Measurements from ENCODE around the gene SYTL3. TPM values are rescaled to one million over a fixed set of nuclear protein-coding genes. Genes with fewer than 3 reads are reported as not detected.
A peak's percentile ranks its signal among the peaks of the same experiment; 100 is the strongest.

The SYTL3 gene
- total RNA-seq, 2 experiments from 2014 or later: 25.8 to 26.9 TPM

DNA sequence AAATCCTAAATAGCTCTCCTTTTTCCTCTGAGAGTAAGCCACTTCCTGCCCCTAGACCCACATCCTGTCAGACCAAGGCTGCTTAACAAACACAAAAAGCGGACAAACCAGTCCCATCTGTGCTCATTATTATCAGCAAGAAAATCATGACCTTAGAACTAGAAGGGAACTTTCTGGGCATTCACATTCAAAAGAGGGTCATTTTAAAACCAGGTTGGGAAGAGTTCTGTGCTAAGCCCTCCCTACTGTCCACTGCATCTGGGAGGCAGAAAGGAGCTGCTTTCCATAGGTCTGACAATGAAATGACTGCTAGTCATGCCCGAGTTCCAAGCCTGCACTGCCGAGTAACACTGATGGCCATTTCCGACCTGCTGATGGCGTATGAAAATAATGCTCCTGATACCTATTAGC lies 153.9 kb downstream of the SYTL3 start:
- Mint-ChIP-seq H3K36me3 (ENCODE audit: low read depth) (peaks cover 64% of the 10 kb centered on the region), H3K9me3 (no peaks in the 10 kb centered on the region), H3K4me1 (peaks cover 88% of the 10 kb centered on the region), H3K4me3 (peak overlapping the region; percentile 72), H3K27ac (peak overlapping the region; percentile 92), H3K27me3 (no peaks in the 10 kb centered on the region)
- ChIA-PET POLR2A (interaction anchor here (0.6 to 0.7 kb wide), 2 partner anchors 650 to 889 kb away, joined by 3 to 4 read pairs; no protein-coding TSS in a partner anchor), CTCF (interaction anchor here (0.5 to 1.6 kb wide), 6 partner anchors 10 to 619 kb away, joined by 3 to 6 read pairs (median 3); no protein-coding TSS in a partner anchor)
- peak; percentile 70 for DNase-seq

DNA sequence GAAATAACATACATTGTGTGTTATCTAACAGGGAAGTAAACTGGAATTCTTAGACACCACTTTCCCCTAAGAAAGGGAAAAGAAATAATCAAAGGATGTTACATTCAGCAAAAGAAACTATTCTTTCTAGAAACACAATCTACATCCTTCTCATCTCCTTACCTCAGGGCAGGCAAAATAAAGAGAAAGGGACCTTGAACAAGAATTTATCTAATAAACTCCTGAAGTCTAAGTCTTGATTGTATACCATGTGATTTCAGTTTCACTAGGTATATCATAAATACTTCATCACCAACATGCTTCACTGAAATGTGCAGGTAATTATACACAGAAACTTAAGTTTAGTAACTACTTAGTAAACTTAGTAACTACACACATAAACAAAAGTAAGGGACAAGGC lies 154.4 kb downstream of the SYTL3 start:
- no peak for DNase-seq
- ChIA-PET POLR2A (interaction anchor here (0.6 to 0.7 kb wide), 2 partner anchors 650 to 888 kb away, joined by 3 to 4 read pairs; no protein-coding TSS in a partner anchor), CTCF (interaction anchor here (0.7 to 1.6 kb wide), 4 partner anchors 10 to 158 kb away, joined by 3 to 4 read pairs (median 3); no protein-coding TSS in a partner anchor)
- peaks cover 88% of the 10 kb centered on the region for H3K4me1 Mint-ChIP-seq
- no peaks in the 10 kb centered on the region for H3K27me3 Mint-ChIP-seq
- peak overlapping the region; percentile 72 for H3K4me3 Mint-ChIP-seq
- H3K9me3 Mint-ChIP-seq: no peaks in the 10 kb centered on the region
- peak overlapping the region; percentile 92 for H3K27ac Mint-ChIP-seq
- H3K36me3 Mint-ChIP-seq (ENCODE audit: low read depth): peaks cover 67% of the 10 kb centered on the region

DNA sequence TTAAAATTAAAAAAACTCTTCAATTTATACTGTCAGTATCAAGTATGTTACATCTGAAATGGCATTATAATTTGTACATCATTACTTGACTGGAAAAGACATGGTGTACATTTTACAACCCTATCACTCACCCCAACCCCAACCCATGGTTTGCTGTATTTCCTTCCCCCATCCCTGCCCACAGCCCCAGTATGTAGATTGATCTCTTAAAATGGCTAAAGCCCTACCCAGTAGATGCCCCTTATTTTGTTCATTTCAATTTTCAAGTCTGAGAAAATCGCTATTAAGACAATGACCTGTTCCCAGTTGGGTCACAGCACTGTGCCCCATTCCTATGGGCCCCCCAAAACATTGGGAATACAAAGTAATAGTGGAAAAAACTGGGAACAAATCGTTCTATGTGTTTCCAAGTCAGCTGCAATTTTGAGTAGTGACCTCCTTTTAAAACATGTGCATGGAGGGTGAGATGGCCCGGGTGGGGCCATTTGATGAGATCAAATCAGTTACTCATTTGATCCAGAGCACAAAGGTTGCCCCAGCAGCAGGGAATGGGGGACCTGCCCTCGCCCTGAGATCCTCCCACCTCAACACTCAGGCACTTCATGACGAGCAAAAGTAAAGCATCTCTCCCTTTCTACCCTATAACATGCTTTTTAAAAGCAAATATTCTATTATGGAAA lies 156.0 kb downstream of the SYTL3 start:
- POLR2A ChIA-PET: interaction anchor here (0.7 kb wide), 1 partner anchor 11 kb away, joined by 3 read pairs; no protein-coding TSS in a partner anchor
- Mint-ChIP-seq H3K36me3 (ENCODE audit: low read depth) (peaks cover 72% of the 10 kb centered on the region), H3K27me3 (no peaks in the 10 kb centered on the region), H3K4me1 (peaks cover 87% of the 10 kb centered on the region), H3K9me3 (no peaks in the 10 kb centered on the region), H3K4me3 (no peak overlapping the region), H3K27ac (peak overlapping the region; percentile 81)
- no peak for DNase-seq
- CTCF ChIA-PET: interaction anchor here (0.7 kb wide), 1 partner anchor 12 kb away, joined by 3 read pairs; no protein-coding TSS in a partner anchor

DNA sequence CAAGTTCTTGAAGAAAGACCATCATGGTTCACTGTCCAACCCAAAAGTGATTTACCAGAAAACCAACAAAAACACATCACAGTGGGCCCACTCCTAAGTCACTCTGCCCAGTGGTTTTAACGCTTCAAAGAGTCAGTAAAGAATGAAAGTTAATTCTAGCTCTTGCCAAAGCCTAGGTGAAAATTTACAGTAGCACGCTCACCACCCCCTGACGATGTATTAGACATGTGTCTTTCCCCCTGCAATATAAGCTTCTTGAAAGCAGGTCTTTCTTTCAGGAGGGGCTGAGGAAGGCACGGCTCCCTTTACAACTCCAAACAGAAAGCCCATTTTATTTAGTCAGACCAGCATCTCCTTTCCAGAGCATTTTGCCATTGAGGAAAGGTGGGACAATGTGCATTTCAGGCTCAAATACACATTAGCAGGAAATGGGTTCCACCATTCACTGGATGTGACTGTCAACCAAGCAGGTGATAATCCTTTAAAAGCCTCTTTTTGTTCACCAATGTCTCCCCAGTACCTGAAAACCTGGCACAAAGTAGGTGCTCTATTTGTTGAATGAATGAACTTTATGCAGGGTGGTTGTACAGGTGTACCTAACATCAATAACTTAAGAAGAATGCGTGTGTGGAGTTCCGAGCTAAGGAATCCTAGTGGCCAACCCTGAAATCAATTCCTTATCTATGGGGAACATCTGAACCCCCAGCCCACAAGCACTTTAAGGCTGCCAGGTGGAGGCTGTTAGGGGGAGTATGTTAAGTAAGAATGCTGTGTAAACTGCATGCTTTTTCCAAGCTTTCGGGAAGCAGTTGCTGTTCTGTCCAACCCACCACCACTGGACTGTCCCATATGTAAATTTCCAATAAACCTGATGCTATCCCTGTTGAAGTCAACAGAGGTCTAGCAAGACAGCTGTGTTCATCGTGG lies 157.9 kb downstream of the SYTL3 start:
- ChIA-PET CTCF (interaction anchor here (0.6 to 1.7 kb wide), 4 partner anchors 10 to 311 kb away, joined by 3 to 5 read pairs (median 4); no protein-coding TSS in a partner anchor), POLR2A (interaction anchor here (0.8 kb wide), 1 partner anchor 62 kb away, joined by 3 read pairs; no protein-coding TSS in a partner anchor)
- Mint-ChIP-seq H3K9me3 (no peaks in the 10 kb centered on the region), H3K27ac (peak overlapping the region; percentile 34), H3K27me3 (no peaks in the 10 kb centered on the region), H3K36me3 (ENCODE audit: low read depth) (peaks cover 81% of the 10 kb centered on the region), H3K4me3 (no peak overlapping the region), H3K4me1 (peaks cover 90% of the 10 kb centered on the region)
- DNase-seq: no peak

DNA sequence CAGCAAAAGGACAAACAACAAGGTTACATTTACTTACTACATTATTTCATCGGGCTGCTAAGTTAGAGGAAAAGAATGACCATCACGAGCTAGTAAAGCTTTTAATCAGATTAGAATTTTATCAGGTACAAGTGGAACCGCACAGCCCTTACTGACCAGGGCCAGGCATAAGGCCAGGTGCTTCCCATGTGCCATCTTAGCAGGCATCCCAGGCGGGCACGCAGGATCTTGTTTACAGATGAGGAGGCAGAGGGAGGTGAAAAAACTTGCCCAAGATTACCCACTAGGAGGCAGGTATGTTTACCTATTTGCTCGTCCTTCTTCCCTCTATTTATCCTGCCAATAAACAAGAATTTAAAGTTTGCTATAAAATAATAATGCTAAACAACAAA lies 158.6 kb downstream of the SYTL3 start:
- POLR2A ChIA-PET: interaction anchor here (0.8 kb wide), 1 partner anchor 61 kb away, joined by 3 read pairs; no protein-coding TSS in a partner anchor
- H3K27me3 Mint-ChIP-seq: no peaks in the 10 kb centered on the region
- H3K36me3 Mint-ChIP-seq (ENCODE audit: low read depth): peaks cover 88% of the 10 kb centered on the region
- CTCF ChIA-PET: interaction anchor here (0.6 to 1.7 kb wide), 3 partner anchors 11 to 310 kb away, joined by 3 to 4 read pairs (median 4); no protein-coding TSS in a partner anchor
- H3K9me3 Mint-ChIP-seq: no peaks in the 10 kb centered on the region
- no peak for DNase-seq
- peaks cover 93% of the 10 kb centered on the region for H3K4me1 Mint-ChIP-seq
- no peak overlapping the region for H3K4me3 Mint-ChIP-seq
- H3K27ac Mint-ChIP-seq: no peak overlapping the region

DNA sequence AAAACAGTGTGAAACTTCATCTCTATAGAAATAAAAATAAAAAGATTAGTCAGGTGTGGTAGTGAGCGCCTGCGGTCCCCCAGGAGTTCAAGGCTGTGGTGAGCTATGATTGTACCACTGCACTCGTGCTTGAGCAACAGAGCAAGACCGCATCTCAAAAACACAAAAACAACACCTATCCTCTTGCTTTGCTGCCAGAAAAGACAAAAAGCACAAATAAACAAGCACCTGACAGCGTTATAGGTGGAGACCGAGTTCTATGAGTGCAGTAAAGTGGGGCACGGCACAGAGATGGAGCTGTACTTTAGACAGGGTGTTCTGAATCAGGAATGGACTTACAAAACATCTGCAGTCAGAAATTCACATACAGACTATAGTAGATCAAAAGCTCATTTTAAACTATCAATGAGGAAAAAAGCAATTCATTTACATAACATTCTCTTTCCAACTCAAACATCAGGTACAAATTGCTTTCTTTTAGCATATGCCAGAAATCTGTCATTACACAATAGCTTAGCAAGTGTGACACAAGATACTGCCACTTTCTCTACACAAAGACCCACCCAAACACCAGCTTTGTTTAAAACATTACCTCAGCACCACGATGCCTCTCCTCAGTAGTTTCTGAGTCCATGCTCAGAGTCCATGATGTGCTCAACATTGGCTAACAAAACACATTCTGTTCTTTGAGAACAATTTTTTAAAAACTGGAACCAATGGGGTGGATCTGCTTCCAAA lies 159.3 kb downstream of the SYTL3 start:
- POLR2A ChIA-PET: interaction anchor here (0.8 kb wide), 1 partner anchor 60 kb away, joined by 3 read pairs; no protein-coding TSS in a partner anchor
- DNase-seq: no peak
- peaks cover 93% of the 10 kb centered on the region for H3K4me1 Mint-ChIP-seq
- peak overlapping the region; percentile 1 for H3K4me3 Mint-ChIP-seq
- CTCF ChIA-PET: interaction anchor here (0.5 to 1.7 kb wide), 5 partner anchors 8 to 98 kb away, joined by 3 to 4 read pairs (median 3); no protein-coding TSS in a partner anchor
- H3K36me3 Mint-ChIP-seq (ENCODE audit: low read depth): peaks cover 89% of the 10 kb centered on the region
- H3K9me3 Mint-ChIP-seq: no peaks in the 10 kb centered on the region
- peak overlapping the region; percentile 47 for H3K27ac Mint-ChIP-seq
- H3K27me3 Mint-ChIP-seq: no peaks in the 10 kb centered on the region

DNA sequence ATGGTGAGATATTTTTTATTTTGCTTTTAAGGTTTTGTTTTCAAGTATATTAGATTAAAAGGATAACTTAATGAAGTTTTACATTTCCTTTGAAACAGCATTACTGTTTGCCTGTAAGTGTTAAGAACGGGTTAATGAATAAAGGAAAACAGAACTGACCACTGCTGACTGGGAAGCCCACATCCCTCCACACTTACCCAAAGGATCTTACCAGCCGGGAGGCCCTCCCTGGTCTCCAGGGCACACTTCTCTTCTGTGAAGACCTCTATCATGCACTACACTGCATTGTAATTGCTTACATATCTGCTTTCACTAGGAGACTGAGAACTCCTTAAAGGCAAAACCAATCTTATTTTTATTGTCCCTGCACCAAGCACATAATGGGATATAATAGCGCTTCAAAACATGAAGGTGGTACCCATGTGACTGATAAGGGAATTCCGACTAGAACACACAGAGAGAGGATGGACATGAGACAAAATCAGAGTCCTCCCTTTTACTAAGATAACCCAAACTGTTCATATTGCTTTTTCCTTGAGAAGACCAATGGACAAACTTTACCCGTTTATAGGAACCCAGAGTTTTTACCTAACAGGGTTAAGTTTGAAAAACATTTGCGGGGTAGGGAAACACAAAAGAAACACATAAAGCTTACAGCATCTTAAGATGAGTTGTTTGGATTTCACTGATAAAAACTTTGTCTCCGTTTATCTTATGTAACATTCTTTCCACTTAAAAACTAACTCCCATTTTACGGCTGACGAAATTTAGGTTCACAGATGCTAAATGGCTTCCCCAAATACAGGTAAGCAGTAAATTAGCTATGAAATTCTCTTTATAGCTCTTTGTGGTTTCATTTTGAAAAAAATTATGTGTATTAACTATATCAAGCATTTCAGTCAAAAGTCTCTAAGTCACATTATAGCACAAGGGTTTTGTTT lies 160.6 kb downstream of the SYTL3 start:
- no peaks in the 10 kb centered on the region for H3K9me3 Mint-ChIP-seq
- ChIA-PET POLR2A (no interaction called here), CTCF (interaction anchor here (2.0 kb wide), 1 partner anchor 59 kb away, joined by 5 read pairs; no protein-coding TSS in a partner anchor)
- peaks cover 95% of the 10 kb centered on the region for H3K4me1 Mint-ChIP-seq
- peaks cover 94% of the 10 kb centered on the region for H3K36me3 Mint-ChIP-seq (ENCODE audit: low read depth)
- H3K27me3 Mint-ChIP-seq: no peaks in the 10 kb centered on the region
- H3K27ac Mint-ChIP-seq: peak overlapping the region; percentile 61
- no peak for DNase-seq
- H3K4me3 Mint-ChIP-seq: no peak overlapping the region

DNA sequence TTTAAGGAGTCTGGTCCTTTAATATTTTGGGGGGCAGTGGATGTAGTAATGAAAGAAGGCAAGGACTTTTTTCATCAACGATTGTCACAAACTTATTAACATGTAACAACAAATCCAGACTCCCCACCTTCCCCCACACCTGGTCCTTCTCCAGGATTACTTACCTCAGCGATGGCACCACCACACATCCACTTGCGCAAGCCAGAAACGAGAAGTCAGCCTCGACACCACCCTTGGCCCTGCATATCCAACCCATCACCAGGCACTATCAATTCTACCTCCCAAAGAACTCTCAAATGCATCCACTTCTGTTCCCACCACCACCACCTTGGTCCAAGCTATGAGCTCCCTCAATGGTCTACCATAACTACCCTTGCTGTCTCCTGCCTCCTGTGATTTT lies 162.8 kb downstream of the SYTL3 start:
- Mint-ChIP-seq H3K9me3 (no peaks in the 10 kb centered on the region), H3K27ac (peak overlapping the region; percentile 71), H3K4me1 (peaks cover 90% of the 10 kb centered on the region), H3K36me3 (ENCODE audit: low read depth) (peaks cover 95% of the 10 kb centered on the region), H3K27me3 (no peaks in the 10 kb centered on the region), H3K4me3 (peak overlapping the region; percentile 4)
- no peak for DNase-seq
- ChIA-PET POLR2A (no interaction called here), CTCF (interaction anchor here (0.9 to 1.2 kb wide), 2 partner anchors 52 to 160 kb away, joined by 3 read pairs; no protein-coding TSS in a partner anchor)

DNA sequence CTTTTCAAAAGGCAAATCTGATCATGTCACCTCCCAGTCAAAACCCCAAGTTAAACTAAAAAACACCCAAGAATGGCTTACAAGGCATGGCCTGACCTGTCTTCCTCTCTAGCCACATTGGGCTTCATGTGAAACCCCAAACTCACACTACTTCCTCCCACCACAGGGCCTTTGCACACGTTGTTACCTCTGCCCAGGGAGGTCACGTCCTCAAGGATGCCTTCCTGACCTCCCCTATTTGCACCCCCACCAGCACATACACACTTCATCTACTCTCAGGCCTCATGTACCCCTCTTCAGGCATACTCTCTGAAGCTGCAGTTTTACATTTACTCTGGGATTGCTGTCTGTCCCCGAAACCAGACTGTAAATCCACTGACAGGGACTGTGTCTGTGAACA lies 163.2 kb downstream of the SYTL3 start:
- H3K4me1 Mint-ChIP-seq: peaks cover 86% of the 10 kb centered on the region
- no peaks in the 10 kb centered on the region for H3K9me3 Mint-ChIP-seq
- peak; percentile 23 for DNase-seq
- peak overlapping the region; percentile 71 for H3K27ac Mint-ChIP-seq
- POLR2A ChIA-PET: no interaction called here
- H3K36me3 Mint-ChIP-seq (ENCODE audit: low read depth): peaks cover 94% of the 10 kb centered on the region
- CTCF ChIA-PET: interaction anchor here (0.6 to 1.8 kb wide), 6 partner anchors 9 to 1823 kb away, joined by 3 to 4 read pairs (median 4); no protein-coding TSS in a partner anchor
- H3K4me3 Mint-ChIP-seq: peak overlapping the region; percentile 4
- H3K27me3 Mint-ChIP-seq: no peaks in the 10 kb centered on the region

All from activated CD4-positive, alpha-beta T cell treated with anti-CD3 and anti-CD28 coated beads, Interleukin-2, amount 10 ng/mL, durations not matched to agents 7 days and 5 days (primary cell).